Urinary bladder (tissue), 4 donors: ENCODE data around the gene NUBPL. TPM values are rescaled to one million over a fixed set of nuclear protein-coding genes. Genes with fewer than 3 reads are reported as not detected.
"Not testable (repeated sequence)": the region's sequence is repeated elsewhere in the genome, so short reads cannot be mapped to it uniquely, and the experiment has no call there.

ENCODE experiments used
- DNase-seq: peaks from one replicate; pipeline ENCODE4 v3.0.0-alpha.2; 2015; ENCODE audit errors: extremely low spot score
- H3K27ac ChIP-seq: one replicate; pipeline ENCODE4 v1.5.1; 2013; ENCODE audit warnings: low read depth, mild to moderate bottlenecking, moderate library complexity
- H3K36me3 ChIP-seq: one replicate; pipeline ENCODE4 v1.6.1; 2013; ENCODE audit warnings: mild to moderate bottlenecking, moderate library complexity; ENCODE audit not compliant: insufficient read depth
- H3K4me1 ChIP-seq: one replicate; pipeline ENCODE4 v1.6.1; 2013; ENCODE audit warnings: mild to moderate bottlenecking, moderate library complexity; ENCODE audit not compliant: insufficient read depth
- H3K4me3 ChIP-seq: one replicate; pipeline ENCODE4 v1.5.1; 2013; ENCODE audit warnings: low read depth, low read length
- WGBS: extraction: QIAGEN DNeasy Blood & Tissue Kit; methylation state at CpG from one replicate; pipeline ENCODE4 v1.1.7; 2013; 5-methylcytosine and 5-hydroxymethylcytosine counted together
- polyA plus RNA-seq: library from polyadenylated mRNA; stranded (reverse); fragments of 200-250 nt; gene quantifications from one replicate; pipeline ENCODE4 v1.2.3, GENCODE V29; 2013
- total RNA-seq: library from RNA; depleted of rRNA; stranded (reverse); fragments of >200 nt; gene quantifications from one replicate; pipeline ENCODE4 v1.2.3, GENCODE V29; 2014
- donor health status: healthy with polysubstance abuse.
- donor health status: healthy.

Gene NUBPL
- total and polyA plus RNA-seq, 2 donors: 7.2 to 24.6 TPM

- WGBS: 92% methylated on average over 2 of the region's 2 CpGs
- H3K4me3 ChIP-seq: no peak overlapping the region
- no peaks in the 10 kb centered on the region for H3K4me1 ChIP-seq
- no peak overlapping the region for H3K27ac ChIP-seq
- H3K36me3 ChIP-seq: no peaks in the 10 kb centered on the region
- no peak for DNase-seq
Observed at GRCh38 chr14:31835049-31835448, 273.8 kb downstream of the NUBPL start.

- 94% methylated on average over 5 of the region's 5 CpGs for WGBS
- Histone ChIP-seq H3K4me3 (no peak overlapping the region), H3K27ac (no peak overlapping the region), H3K4me1 (no peaks in the 10 kb centered on the region), H3K36me3 (no peaks in the 10 kb centered on the region)
- DNase-seq: no peak
Observed at GRCh38 chr14:31837031-31837430, 275.8 kb downstream of the NUBPL start.

GRCh38 chr14:31842899-31843298 lies 281.7 kb downstream of the NUBPL start:
- Histone ChIP-seq H3K36me3 (no peaks in the 10 kb centered on the region), H3K4me3 (no peak overlapping the region), H3K4me1 (peaks cover 1% of the 10 kb centered on the region), H3K27ac (no peak overlapping the region)
- DNase-seq: no peak
- WGBS: 86% methylated on average over 2 of the region's 2 CpGs

- Histone ChIP-seq H3K36me3 (no peaks in the 10 kb centered on the region), H3K4me3 (no peak overlapping the region), H3K27ac (no peak overlapping the region), H3K4me1 (peaks cover 1% of the 10 kb centered on the region)
- DNase-seq: no peak
- WGBS: 58% methylated on average over 1 of the region's 1 CpG
Observed at GRCh38 chr14:31843361-31844091, 282.3 kb downstream of the NUBPL start.

GRCh38 chr14:31854508-31855075 lies 293.4 kb downstream of the NUBPL start:
- Histone ChIP-seq H3K27ac (no peak overlapping the region), H3K36me3 (no peaks in the 10 kb centered on the region), H3K4me1 (no peaks in the 10 kb centered on the region), H3K4me3 (no peak overlapping the region)
- 64% methylated on average over 2 of the region's 2 CpGs for WGBS
- no peak for DNase-seq

- no peaks in the 10 kb centered on the region for H3K4me1 ChIP-seq
- WGBS: 96% methylated on average over 1 of the region's 1 CpG
- H3K4me3 ChIP-seq: no peak overlapping the region
- H3K27ac ChIP-seq: no peak overlapping the region
- no peaks in the 10 kb centered on the region for H3K36me3 ChIP-seq
- no peak for DNase-seq
Observed at GRCh38 chr14:31855262-31855661, 294.1 kb downstream of the NUBPL start.

- H3K4me3 ChIP-seq, H3K4me1 ChIP-seq, DNase-seq, H3K27ac ChIP-seq, H3K36me3 ChIP-seq: not testable (repeated sequence)
- WGBS: 89% methylated on average over 2 of the region's 2 CpGs
Observed at GRCh38 chr14:31856003-31856402, 294.8 kb downstream of the NUBPL start.

GRCh38 chr14:31858868-31859267 lies 297.7 kb downstream of the NUBPL start:
- H3K4me1 ChIP-seq: no peaks in the 10 kb centered on the region
- no peak for DNase-seq
- no peak overlapping the region for H3K27ac ChIP-seq
- H3K4me3 ChIP-seq: no peak overlapping the region
- 85% methylated on average over 1 of the region's 1 CpG for WGBS
- H3K36me3 ChIP-seq: no peaks in the 10 kb centered on the region

GRCh38 chr14:31864937-31865855 lies 304.0 kb downstream of the NUBPL start:
- Histone ChIP-seq H3K4me3 (no peak overlapping the region), H3K4me1 (no peaks in the 10 kb centered on the region), H3K27ac (no peak overlapping the region), H3K36me3 (no peaks in the 10 kb centered on the region)
- no peak for DNase-seq
- WGBS: 91% methylated on average over 13 of the region's 13 CpGs

GRCh38 chr14:31867570-31867969 lies 306.4 kb downstream of the NUBPL start:
- H3K4me1 ChIP-seq: no peaks in the 10 kb centered on the region
- no peak for DNase-seq

GRCh38 chr14:31868096-31868495 lies 306.9 kb downstream of the NUBPL start:
- not testable (repeated sequence) for H3K4me1 ChIP-seq, DNase-seq, H3K4me3 ChIP-seq, H3K27ac ChIP-seq, H3K36me3 ChIP-seq
- 92% methylated on average over 3 of the region's 3 CpGs for WGBS

More at GRCh38 chr14:31867570-31867969, 306.4 kb downstream of the NUBPL start:
- no peak overlapping the region for H3K27ac ChIP-seq
- H3K36me3 ChIP-seq: no peaks in the 10 kb centered on the region
- no peak overlapping the region for H3K4me3 ChIP-seq

- no peak for DNase-seq
- no peaks in the 10 kb centered on the region for H3K4me1 ChIP-seq
- no peak overlapping the region for H3K27ac ChIP-seq
- H3K4me3 ChIP-seq: no peak overlapping the region
- 86% methylated on average over 7 of the region's 7 CpGs for WGBS
- H3K36me3 ChIP-seq: no peaks in the 10 kb centered on the region
Observed at GRCh38 chr14:31876741-31877140, 315.5 kb downstream of the NUBPL start.

- 33% methylated on average over 9 of the region's 9 CpGs for WGBS
- peak; percentile 3 for DNase-seq
- no peak overlapping the region for H3K27ac ChIP-seq
Observed at GRCh38 chr14:31877255-31877798, 316.1 kb downstream of the NUBPL start.

More at GRCh38 chr14:31877255-31877798, 316.1 kb downstream of the NUBPL start:
- H3K4me3 ChIP-seq: no peak overlapping the region
- H3K36me3 ChIP-seq: no peaks in the 10 kb centered on the region
- no peaks in the 10 kb centered on the region for H3K4me1 ChIP-seq
